HEK293T (cell line): ENCODE results near the gene MKKS.

Experiments used
- FOXM1 ChIP-seq: fragments of 450-650 bp; IDR thresholded peaks from 2 replicates; pipeline ENCODE4 v1.6.1; 2017; ENCODE audit warnings: mild to moderate bottlenecking, borderline replicate concordance
- SP1 ChIP-seq: fragments of 450-650 bp; IDR thresholded peaks from 2 replicates; pipeline ENCODE4 v1.6.1; 2017
- ZNF384 ChIP-seq: fragments of 450-650 bp; IDR thresholded peaks from 2 replicates; pipeline ENCODE4 v1.6.1; 2016
- TF ChIP-seq, protein P1 (sequence below): fragments of 450-650 bp; IDR thresholded peaks from 2 replicates; pipeline ENCODE4 v1.6.1; 2016

GRCh38 chr20:10362674-10363073 lies 71.3 kb downstream of the MKKS start:
- TF ChIP-seq ZNF384: no peak
- TF ChIP-seq, protein P1, sequence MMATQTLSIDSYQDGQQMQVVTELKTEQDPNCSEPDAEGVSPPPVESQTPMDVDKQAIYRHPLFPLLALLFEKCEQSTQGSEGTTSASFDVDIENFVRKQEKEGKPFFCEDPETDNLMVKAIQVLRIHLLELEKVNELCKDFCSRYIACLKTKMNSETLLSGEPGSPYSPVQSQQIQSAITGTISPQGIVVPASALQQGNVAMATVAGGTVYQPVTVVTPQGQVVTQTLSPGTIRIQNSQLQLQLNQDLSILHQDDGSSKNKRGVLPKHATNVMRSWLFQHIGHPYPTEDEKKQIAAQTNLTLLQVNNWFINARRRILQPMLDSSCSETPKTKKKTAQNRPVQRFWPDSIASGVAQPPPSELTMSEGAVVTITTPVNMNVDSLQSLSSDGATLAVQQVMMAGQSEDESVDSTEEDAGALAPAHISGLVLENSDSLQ: no peak
- TF ChIP-seq FOXM1: no peak
- no peak for TF ChIP-seq SP1
